B cell (primary cell): ENCODE data around the gene PLAC8L1. TPM values are rescaled to one million over a fixed set of nuclear protein-coding genes. Genes with fewer than 3 reads are reported as not detected.

Source experiments
- ATAC-seq: fragments of 200-7000 bp; cut with Tn5 transposase; one replicate; pipeline ENCODE4 v1.10.0; 2021; ENCODE audit warnings: low read depth, mild to moderate bottlenecking, moderate number of reproducible peaks, moderate library complexity
- CTCF ChIA-PET: fragments of 350-600 bp; sonication (Branson Sonifier 250); formaldehyde crosslinking; loops from one replicate; lab custom pipeline; 2021; ENCODE audit warnings: antibody characterized with exemption, inconsistent platforms; lab: Charles Lee
- POLR2A ChIA-PET: fragments of 350-600 bp; sonication (Branson Sonifier 250); formaldehyde crosslinking; loops from one replicate; lab custom pipeline; 2021; ENCODE audit warnings: antibody characterized with exemption; lab: Charles Lee
- DNase-seq: peaks from one replicate; pipeline ENCODE4 v3.0.0; 2013
- H2AFZ ChIP-seq: 2 replicates; pipeline ENCODE4 v1.6.1; 2012; ENCODE audit warnings: mild to moderate bottlenecking, low read depth, low read length; ENCODE audit not compliant: insufficient read depth, poor library complexity, severe bottlenecking
- H3K27ac ChIP-seq, 2 donors: 1 replicate in 1 of 2; 2 replicates in 1 of 2; pipeline ENCODE4 v1.5.1; 2012 to 2013; ENCODE audit warnings: low read length in 2 of 2, mild to moderate bottlenecking in 2 of 2, moderate library complexity in 1 of 2
- H3K27me3 ChIP-seq, 4 experiments: fragments of 200-600 bp in 1 of 4; sonication (generic) in 1 of 4; replicated peaks in 1 of 4; 1 replicate in 2 of 4; 2 replicates in 2 of 4; pipeline versions ENCODE4 v1.6.1 to v1.7.0; 2013 to 2016; ENCODE audit warnings: low read length in 3 of 4, mild to moderate bottlenecking in 2 of 4, mixed read lengths in 1 of 4, moderate library complexity in 1 of 4; ENCODE audit not compliant: insufficient read depth in 4 of 4, control insufficient read depth in 3 of 4; ENCODE audit errors: control extremely low read depth in 1 of 4
- H3K36me3 ChIP-seq, 2 experiments: replicated peaks in 1 of 2; 1 replicate in 1 of 2; 2 replicates in 1 of 2; pipeline versions ENCODE4 v1.6.1 to v1.7.1; 2013; ENCODE audit warnings: low read length in 1 of 2; ENCODE audit not compliant: insufficient read depth in 2 of 2, control insufficient read depth in 1 of 2; ENCODE audit errors: control extremely low read depth in 1 of 2, extremely low read depth in 1 of 2
- H3K4me1 ChIP-seq, 2 donors: fragments of 200-600 bp in 1 of 2; sonication (generic) in 1 of 2; 1 replicate in 1 of 2; 2 replicates in 1 of 2; pipeline versions ENCODE4 v1.5.1 to v1.6.1; 2013 to 2017; ENCODE audit warnings: low read length in 2 of 2; ENCODE audit not compliant: control insufficient read depth in 2 of 2, insufficient read depth in 2 of 2
- H3K4me2 ChIP-seq: replicated peaks from 2 replicates; pipeline ENCODE3; 2012; ENCODE audit warnings: mild to moderate bottlenecking, low read depth, low read length; ENCODE audit not compliant: poor library complexity, severe bottlenecking
- H3K4me3 ChIP-seq, 5 experiments: fragments of 200-600 bp in 1 of 5; sonication (generic) in 1 of 5; 1 replicate in 3 of 5; 2 replicates in 2 of 5; pipeline versions ENCODE4 v1.5.1 to v1.7.0; 2011 to 2016; ENCODE audit warnings: low read length in 4 of 5, mild to moderate bottlenecking in 4 of 5, low read depth in 2 of 5, control low read depth in 1 of 5, moderate library complexity in 1 of 5; ENCODE audit not compliant: insufficient read depth in 1 of 5; ENCODE audit errors: control extremely low read depth in 1 of 5, extremely low read depth in 1 of 5
- H3K79me2 ChIP-seq: fragments of 200-600 bp; sonication (generic); one replicate; pipeline ENCODE4 v1.6.0; 2016; ENCODE audit warnings: low read length; ENCODE audit not compliant: control insufficient read depth, insufficient read depth
- H3K9ac ChIP-seq: fragments of 200-600 bp; sonication (generic); 2 replicates; pipeline ENCODE4 v1.6.1; 2017; ENCODE audit warnings: mild to moderate bottlenecking, low read length, moderate library complexity
- H3K9me3 ChIP-seq, 3 donors: one replicate each; pipeline versions ENCODE4 v1.6.1 to v1.7.1; 2013; ENCODE audit warnings: low read length in 2 of 3; ENCODE audit not compliant: control insufficient read depth in 2 of 3, insufficient read depth in 1 of 3; ENCODE audit errors: control extremely low read depth in 1 of 3
- H4K20me1 ChIP-seq: 2 replicates; pipeline ENCODE4 v1.6.0; 2012; ENCODE audit warnings: mild to moderate bottlenecking, low read length; ENCODE audit not compliant: insufficient read depth, control insufficient read depth, poor library complexity, severe bottlenecking
- H3K27ac Mint-ChIP-seq: one replicate; pipeline ENCODE4 v1.8.0; 2021; ENCODE audit warnings: mixed read lengths
- H3K27me3 Mint-ChIP-seq: one replicate; pipeline ENCODE4 v1.8.0; 2021; ENCODE audit warnings: mixed read lengths
- H3K4me1 Mint-ChIP-seq: one replicate; pipeline ENCODE4 v1.8.0; 2021; ENCODE audit warnings: mixed read lengths
- H3K4me3 Mint-ChIP-seq: one replicate; pipeline ENCODE4 v1.8.0; 2021; ENCODE audit warnings: mixed read lengths
- H3K9me3 Mint-ChIP-seq: one replicate; pipeline ENCODE4 v1.8.0; 2022; ENCODE audit warnings: mixed read lengths; ENCODE audit not compliant: insufficient read depth
- CTCF ChIP-seq: fragments of 200-600 bp; IDR thresholded peaks from one replicate; pipeline ENCODE4 v1.8.0; 2022; ENCODE audit warnings: antibody characterized with exemption, mild to moderate bottlenecking
- EZH2 ChIP-seq: IDR thresholded peaks from 2 replicates; pipeline ENCODE4 v1.6.1; 2012; ENCODE audit warnings: borderline replicate concordance, low read depth, mild to moderate bottlenecking, moderate library complexity, low read length; ENCODE audit not compliant: insufficient read depth, poor library complexity, severe bottlenecking
- WGBS: methylation state at CpG from one replicate; pipeline ENCODE4 v1.1.5; 2013; ENCODE audit warnings: missing lambda C conversion rate; ENCODE audit not compliant: insufficient coverage; 5-methylcytosine and 5-hydroxymethylcytosine counted together
- intact Hi-C: fragments of 100-400 bp; cut with micrococcal nuclease; formaldehyde crosslinking; loops from one replicate; pipeline ENCODE4 v1.10.0; 2022
- polyA plus RNA-seq: library from polyadenylated mRNA; depleted of rRNA; stranded (reverse); fragments of >200 nt; gene quantifications from 2 replicates; pipeline ENCODE4 v1.2.3, GENCODE V29; 2012
- total RNA-seq, 2 donors: library from RNA; stranded (reverse); fragments of 120-200 nt in 1 of 2; gene quantifications; 1 replicate in 1 of 2; 2 replicates in 1 of 2; pipeline versions ENCODE4 v1.2.3 to v1.2.4, GENCODE V29; 2013 to 2022

Gene PLAC8L1
- total and polyA plus RNA-seq, 2 donors (not counting 1 experiment from before 2014, with no cell fraction given), result 0.49 TPM; not detected in 1

GRCh38 chr5:146137967-146138403 is 32.6 kb upstream of the PLAC8L1 start:
- H4K20me1 ChIP-seq, result no peaks in the 10 kb centered on the region
- H2AFZ ChIP-seq, result no peak overlapping the region
- Mint-ChIP-seq H3K9me3 (no peaks in the 10 kb centered on the region), H3K27me3 (no peaks in the 10 kb centered on the region), H3K4me1 (no peaks in the 10 kb centered on the region), H3K4me3 (no peak overlapping the region), H3K27ac (no peak overlapping the region)
- no peak overlapping the region for H3K4me2 ChIP-seq
- CTCF ChIA-PET, result interaction anchor here (0.5 to 0.6 kb wide), 2 partner anchors 11 to 39 kb away, joined by 3 read pairs; no protein-coding TSS in a partner anchor
- DNase-seq (no peak), ATAC-seq (no peak)
- TF ChIP-seq CTCF, result no peak
- TF ChIP-seq EZH2, result no peak
- 92% methylated on average over 2 of the region's 8 CpGs for WGBS
- H3K27ac ChIP-seq, result no peak overlapping the region
- no peaks in the 10 kb centered on the region for H3K4me1 ChIP-seq
- POLR2A ChIA-PET, result interaction anchor here (0.7 kb wide), 1 partner anchor 97 kb away, joined by 7 read pairs; no protein-coding TSS in a partner anchor
- peaks cover 3% of the 10 kb centered on the region for H3K79me2 ChIP-seq
- no peaks in the 10 kb centered on the region for H3K9me3 ChIP-seq
- H3K4me3 ChIP-seq, result no peak overlapping the region
- no peak overlapping the region for H3K9ac ChIP-seq
- intact Hi-C loops, result no loop called here
- H3K36me3 ChIP-seq, result peaks cover 12 to 54% of the 10 kb centered on the region in 2 experiments
- H3K27me3 ChIP-seq, result no peaks in the 10 kb centered on the region

- ChIA-PET POLR2A (no interaction called here), CTCF (interaction anchor here (0.9 to 2.7 kb wide), 7 partner anchors 10 to 1929 kb away, joined by 3 to 15 read pairs (median 4); no protein-coding TSS in a partner anchor)
- ATAC-seq (no peak), DNase-seq (peak; percentile 14)
- Histone ChIP-seq H3K9me3 (no peaks in the 10 kb centered on the region), H3K27ac (no peak overlapping the region), H3K79me2 (no peaks in the 10 kb centered on the region), H3K4me3 (no peak overlapping the region), H3K4me2 (no peak overlapping the region), H2AFZ (no peak overlapping the region), H3K4me1 (no peaks in the 10 kb centered on the region), H3K27me3 (no peaks in the 10 kb centered on the region), H4K20me1 (no peaks in the 10 kb centered on the region), H3K9ac (no peak overlapping the region), H3K36me3 (peaks cover 15 to 73% of the 10 kb centered on the region in 2 experiments)
- Mint-ChIP-seq H3K27me3 (no peaks in the 10 kb centered on the region), H3K4me1 (no peaks in the 10 kb centered on the region), H3K9me3 (no peaks in the 10 kb centered on the region), H3K27ac (no peak overlapping the region), H3K4me3 (no peak overlapping the region)
- WGBS, result no CpG with 5 or more reads among the region's 3 CpGs
- intact Hi-C loops, result no loop called here
- peak; percentile 66 for TF ChIP-seq CTCF
- TF ChIP-seq EZH2, result no peak
Measured at GRCh38 chr5:146130440-146131045, 25.2 kb upstream of the PLAC8L1 start.
